ENCODE results near the gene GEMIN7.

Gene GEMIN7

DNA sequence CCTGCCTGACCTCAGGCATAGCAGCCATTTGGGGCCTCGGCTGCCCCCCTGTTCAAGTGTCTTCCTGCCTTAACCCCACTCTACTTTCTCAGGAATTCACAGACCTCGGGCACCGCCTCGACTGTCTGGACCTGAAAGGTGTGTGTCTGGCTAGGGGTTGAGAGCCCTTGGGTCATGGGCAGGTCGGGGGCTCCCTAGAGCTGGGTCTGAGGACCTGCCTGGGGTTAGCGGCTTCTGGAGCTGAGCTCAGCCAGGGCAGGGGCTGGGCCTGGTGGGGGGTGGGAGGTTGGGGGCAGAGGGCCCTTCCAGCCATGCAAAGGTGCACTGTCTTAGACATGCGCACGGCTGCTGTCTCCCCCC is 61.1 kb downstream of the GEMIN7 start:
- TF ChIP-seq, protein P1, sequence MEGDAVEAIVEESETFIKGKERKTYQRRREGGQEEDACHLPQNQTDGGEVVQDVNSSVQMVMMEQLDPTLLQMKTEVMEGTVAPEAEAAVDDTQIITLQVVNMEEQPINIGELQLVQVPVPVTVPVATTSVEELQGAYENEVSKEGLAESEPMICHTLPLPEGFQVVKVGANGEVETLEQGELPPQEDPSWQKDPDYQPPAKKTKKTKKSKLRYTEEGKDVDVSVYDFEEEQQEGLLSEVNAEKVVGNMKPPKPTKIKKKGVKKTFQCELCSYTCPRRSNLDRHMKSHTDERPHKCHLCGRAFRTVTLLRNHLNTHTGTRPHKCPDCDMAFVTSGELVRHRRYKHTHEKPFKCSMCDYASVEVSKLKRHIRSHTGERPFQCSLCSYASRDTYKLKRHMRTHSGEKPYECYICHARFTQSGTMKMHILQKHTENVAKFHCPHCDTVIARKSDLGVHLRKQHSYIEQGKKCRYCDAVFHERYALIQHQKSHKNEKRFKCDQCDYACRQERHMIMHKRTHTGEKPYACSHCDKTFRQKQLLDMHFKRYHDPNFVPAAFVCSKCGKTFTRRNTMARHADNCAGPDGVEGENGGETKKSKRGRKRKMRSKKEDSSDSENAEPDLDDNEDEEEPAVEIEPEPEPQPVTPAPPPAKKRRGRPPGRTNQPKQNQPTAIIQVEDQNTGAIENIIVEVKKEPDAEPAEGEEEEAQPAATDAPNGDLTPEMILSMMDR (IDR thresholded peaks at IDR 0.05; ENCODE audit: control insufficient read depth, insufficient read depth, low read depth, low read length, missing control alignments), result no peak
- H3K4me3 ChIP-seq (ENCODE audit: control insufficient read depth, low read depth, low read length), result no peak overlapping the region
- DNase-seq (ENCODE audit: low read depth), result no peak

DNA sequence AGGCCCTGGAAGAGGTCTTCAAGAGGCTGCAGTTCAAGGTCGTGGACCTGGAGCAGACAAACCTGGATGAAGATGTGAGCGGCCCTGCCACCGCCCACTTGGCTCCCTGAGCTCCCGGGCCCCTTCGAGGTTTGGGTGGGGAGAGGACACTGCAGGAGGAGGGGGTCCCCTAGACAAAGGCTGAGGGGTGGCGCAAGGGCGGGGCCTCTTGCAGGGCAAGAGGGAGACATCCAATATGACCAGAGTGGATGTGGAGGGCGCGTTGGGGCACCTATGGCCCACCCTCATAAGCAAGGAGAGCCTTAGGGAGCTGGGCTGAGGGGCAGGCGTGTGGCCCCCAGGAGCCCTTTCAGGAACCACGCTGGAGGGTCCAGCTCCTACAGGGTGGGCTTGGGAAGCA is 61.5 kb downstream of the GEMIN7 start:
- TF ChIP-seq, protein P1 (IDR thresholded peaks at IDR 0.05; ENCODE audit: control insufficient read depth, insufficient read depth, low read depth, low read length, missing control alignments), result no peak
- DNase-seq (ENCODE audit: low read depth), result no peak
- no peak overlapping the region for H3K4me3 ChIP-seq (ENCODE audit: control insufficient read depth, low read depth, low read length)
